ENCODE data around the gene TTC23.

The TTC23 gene

DNA sequence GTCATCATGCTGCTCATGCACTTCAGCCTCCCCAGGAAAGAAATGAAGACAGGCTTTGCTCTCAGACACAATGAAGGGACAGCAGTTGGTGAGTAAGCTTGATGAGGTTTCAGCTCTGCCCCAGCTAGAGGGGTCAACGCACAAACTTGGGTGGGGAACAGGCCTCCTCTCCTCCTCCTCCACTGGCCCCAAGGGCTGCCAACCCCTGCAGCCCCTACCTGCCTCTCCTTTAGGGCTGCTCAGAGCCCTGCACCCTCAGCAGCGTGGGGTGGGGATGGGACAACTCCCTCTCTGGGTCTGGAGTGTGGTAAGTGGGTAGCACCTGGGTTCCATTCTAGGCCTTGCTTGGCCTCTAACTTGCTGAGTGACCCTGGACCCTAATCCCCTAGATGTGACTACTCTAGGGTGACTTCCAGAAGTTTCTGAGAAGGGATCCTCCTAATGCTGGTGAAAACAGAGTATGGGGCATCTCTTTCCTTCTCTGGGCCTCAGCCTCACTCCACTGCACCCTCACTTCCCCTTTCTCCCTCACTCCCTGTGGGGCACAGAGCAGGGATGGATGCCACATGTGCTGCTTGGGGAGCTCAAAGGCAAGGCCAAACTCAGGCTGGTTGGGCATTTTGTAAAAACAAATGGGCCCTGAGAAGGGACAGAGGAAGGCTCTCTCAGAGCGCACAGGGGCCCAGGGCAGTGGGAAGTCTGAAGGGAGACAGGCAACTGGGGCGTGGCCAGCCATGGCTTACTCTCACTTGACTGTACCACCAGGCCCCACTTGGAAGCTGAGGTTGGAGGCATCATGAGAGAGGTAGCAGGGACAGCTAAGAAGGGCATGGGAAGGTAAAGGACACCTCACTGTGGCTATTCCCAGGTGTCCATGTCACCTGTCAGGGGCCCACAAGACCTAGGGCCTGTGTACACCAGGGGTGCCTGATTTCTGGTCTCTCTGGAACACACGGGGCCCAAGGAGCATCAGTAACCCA is 80.5 kb downstream of the TTC23 start:
- no peaks in the 10 kb centered on the region for H3K36me3 Mint-ChIP-seq (ENCODE audit: low read depth)
- H3K4me1 Mint-ChIP-seq (ENCODE audit: low read depth) = peaks cover 3% of the 10 kb centered on the region
- no peaks in the 10 kb centered on the region for H3K27me3 Mint-ChIP-seq
- H3K4me3 Mint-ChIP-seq = no peak overlapping the region
- H3K9me3 Mint-ChIP-seq = no peaks in the 10 kb centered on the region
- no peak overlapping the region for H3K27ac Mint-ChIP-seq

GRCh38 chr15:99167640-99168039 is 81.7 kb downstream of the TTC23 start:
- Mint-ChIP-seq H3K9me3 (no peaks in the 10 kb centered on the region), H3K27me3 (no peaks in the 10 kb centered on the region), H3K27ac (no peak overlapping the region), H3K4me1 (ENCODE audit: low read depth) (peaks cover 14% of the 10 kb centered on the region), H3K4me3 (no peak overlapping the region), H3K36me3 (ENCODE audit: low read depth) (no peaks in the 10 kb centered on the region)

DNA sequence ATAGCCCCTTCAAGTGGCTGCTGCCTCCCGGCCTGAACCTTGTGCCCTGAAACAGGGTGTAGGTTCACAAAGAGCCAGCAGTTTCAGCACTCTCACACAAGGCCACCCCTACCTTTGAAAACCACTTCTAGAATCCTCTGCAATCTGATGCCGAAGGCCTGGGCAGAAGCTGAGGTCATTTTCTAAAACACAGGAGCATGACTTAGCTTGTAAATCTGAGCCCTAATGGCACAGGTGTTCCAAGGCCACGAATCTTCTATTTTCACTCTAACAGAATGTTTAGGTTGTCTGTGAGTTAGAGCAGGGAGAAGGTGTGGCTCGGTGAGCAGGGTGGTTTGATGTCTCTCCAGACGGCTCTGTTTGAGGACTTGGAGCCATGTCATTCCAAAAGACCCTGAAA is 82.2 kb downstream of the TTC23 start:
- H3K27ac Mint-ChIP-seq = no peak overlapping the region
- H3K4me1 Mint-ChIP-seq (ENCODE audit: low read depth) = peaks cover 14% of the 10 kb centered on the region
- no peaks in the 10 kb centered on the region for H3K36me3 Mint-ChIP-seq (ENCODE audit: low read depth)
- no peaks in the 10 kb centered on the region for H3K9me3 Mint-ChIP-seq
- no peak overlapping the region for H3K4me3 Mint-ChIP-seq
- no peaks in the 10 kb centered on the region for H3K27me3 Mint-ChIP-seq

DNA sequence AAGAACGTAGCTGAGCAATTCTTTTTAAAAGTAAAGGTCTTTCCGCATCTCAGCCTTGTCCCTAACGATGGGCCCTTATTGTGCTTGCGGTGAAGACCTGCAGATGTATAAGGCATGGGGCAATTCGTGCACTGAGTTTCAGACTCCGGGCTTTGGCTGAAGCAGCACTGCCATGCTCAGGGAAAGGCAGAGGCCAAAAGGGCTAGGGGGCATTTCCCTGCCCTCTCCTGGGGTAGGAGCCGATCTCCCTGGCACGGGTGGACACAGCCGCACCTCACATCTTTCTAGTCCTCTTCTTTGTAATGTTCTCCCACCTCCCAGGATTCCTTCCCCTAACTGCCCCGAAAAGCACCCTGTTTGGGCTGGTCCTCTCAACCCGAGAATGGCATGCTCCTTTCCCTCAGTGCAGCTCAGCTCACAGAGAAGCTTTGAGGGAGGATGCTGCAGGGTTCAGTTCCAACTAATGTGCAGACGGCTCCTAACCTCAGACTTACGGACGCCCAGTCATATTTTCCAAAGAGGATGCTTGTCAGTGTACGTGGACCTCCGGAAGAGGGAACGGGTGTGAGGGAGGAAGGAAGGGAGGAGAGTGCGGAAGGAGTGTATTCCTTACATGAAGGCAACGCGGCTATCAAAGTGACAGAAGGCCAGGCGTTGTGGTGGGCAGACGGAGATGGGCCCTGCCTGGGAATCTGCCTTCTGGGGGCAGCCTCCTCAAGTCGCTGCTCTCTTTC is 83.3 kb downstream of the TTC23 start:
- Mint-ChIP-seq H3K36me3 (ENCODE audit: low read depth) (no peaks in the 10 kb centered on the region), H3K4me3 (no peak overlapping the region), H3K27me3 (no peaks in the 10 kb centered on the region), H3K4me1 (ENCODE audit: low read depth) (peaks cover 14% of the 10 kb centered on the region), H3K27ac (no peak overlapping the region), H3K9me3 (no peaks in the 10 kb centered on the region)

DNA sequence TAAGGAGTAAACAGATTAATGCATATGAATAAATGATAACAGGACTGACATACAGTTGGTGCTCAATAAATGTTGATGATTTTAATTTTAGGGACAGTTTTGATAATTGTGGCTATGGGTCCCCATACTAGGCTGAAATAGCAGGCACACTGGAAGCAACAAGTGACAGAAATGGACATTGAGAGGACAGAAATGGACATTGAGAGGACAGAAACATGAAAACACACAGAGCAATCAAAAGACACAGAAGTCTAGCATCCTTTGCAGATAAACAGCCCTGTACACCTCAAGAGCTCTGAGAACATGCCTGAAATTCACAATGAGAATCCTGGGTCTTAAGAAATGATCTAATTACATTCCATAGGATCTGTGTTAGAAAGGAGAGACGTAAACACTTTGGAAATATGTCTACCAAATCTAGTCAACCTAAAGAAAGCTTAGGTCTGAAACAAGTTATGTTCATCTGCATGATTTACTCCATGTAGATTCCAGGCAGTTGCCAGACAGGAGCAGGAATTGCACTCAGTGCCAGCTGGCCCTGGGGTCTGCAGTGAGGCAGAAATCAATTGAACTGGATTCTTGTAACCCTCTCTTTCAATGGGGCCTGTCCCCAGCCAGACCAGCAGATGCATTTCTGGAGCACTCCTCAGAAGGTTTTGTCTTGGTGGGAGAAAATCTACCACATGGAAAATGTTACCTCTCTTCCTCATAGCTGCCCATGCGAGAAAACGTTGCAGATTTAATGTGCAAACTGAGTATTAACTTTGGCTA is 84.2 kb downstream of the TTC23 start:
- Mint-ChIP-seq H3K4me1 (ENCODE audit: low read depth) (peaks cover 14% of the 10 kb centered on the region), H3K4me3 (no peak overlapping the region), H3K27me3 (no peaks in the 10 kb centered on the region), H3K36me3 (ENCODE audit: low read depth) (no peaks in the 10 kb centered on the region), H3K9me3 (no peaks in the 10 kb centered on the region), H3K27ac (peak overlapping the region; percentile 22)

DNA sequence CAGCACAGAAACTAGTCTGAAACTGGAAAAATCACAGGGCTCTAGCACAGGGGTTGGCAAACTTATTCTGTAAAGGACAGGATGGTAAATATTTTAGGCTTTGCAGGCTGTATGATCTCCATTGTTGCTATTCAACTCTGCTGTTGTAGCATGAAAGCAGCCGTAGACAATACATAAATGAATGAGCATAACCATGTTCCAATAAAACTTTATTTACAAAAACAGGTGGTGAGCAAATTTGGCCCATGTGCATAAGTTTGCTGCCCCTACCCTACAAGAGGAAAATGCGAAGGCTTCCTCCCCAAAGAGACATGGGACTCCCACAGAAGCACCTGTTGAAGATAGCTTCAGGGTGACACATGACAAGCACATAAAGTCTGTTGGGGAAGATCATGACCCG is 85.3 kb downstream of the TTC23 start:
- Mint-ChIP-seq H3K4me1 (ENCODE audit: low read depth) (peaks cover 14% of the 10 kb centered on the region), H3K4me3 (no peak overlapping the region), H3K27me3 (no peaks in the 10 kb centered on the region), H3K27ac (no peak overlapping the region), H3K36me3 (ENCODE audit: low read depth) (no peaks in the 10 kb centered on the region), H3K9me3 (no peaks in the 10 kb centered on the region)

- no peak overlapping the region for H3K4me3 Mint-ChIP-seq
These were observed 85.9 kb downstream of the TTC23 start for GRCh38 chr15:99163271-99164062.

DNA sequence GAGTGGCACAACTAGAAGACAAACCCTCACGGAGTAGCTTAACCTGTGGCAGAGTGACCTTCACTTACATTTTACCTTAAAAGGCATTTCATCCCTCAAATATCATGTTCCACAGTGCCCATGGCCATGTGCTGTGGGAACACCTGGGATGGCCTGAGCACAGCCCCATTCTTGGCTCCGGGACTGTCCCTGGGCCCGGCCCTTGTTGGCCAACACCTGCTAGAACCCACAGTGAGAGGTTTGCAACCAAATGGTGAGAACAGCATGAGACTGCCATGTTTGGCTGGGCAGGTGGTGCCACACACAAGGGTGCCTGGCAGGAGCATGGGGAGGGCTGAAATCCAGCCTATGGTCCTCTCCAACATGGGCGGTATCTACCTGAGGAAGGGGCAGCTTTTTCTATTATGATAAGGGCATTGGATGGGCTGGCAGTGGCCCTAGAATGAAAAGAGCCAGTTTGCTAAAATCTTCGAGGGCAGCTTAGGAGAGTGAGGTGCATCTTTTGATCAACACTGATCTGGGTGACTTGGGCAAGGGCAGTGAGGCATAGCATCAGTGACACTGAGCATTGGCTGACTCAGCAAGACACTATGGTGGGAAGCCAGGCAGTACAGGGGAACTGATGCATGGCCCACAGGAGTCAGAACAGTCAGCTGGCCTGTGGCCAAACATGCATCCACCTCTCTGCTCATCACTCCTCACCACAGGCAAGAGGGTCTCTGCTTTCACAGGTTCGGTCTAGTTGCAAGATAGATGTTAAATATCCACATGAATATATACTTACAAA is 90.6 kb downstream of the TTC23 start:
- H3K9me3 Mint-ChIP-seq = no peaks in the 10 kb centered on the region
- no peaks in the 10 kb centered on the region for H3K27me3 Mint-ChIP-seq
- H3K4me1 Mint-ChIP-seq (ENCODE audit: low read depth) = peaks cover 11% of the 10 kb centered on the region
- no peak overlapping the region for H3K27ac Mint-ChIP-seq
- no peaks in the 10 kb centered on the region for H3K36me3 Mint-ChIP-seq (ENCODE audit: low read depth)
- no peak overlapping the region for H3K4me3 Mint-ChIP-seq

More at GRCh38 chr15:99163271-99164062, 85.9 kb downstream of the TTC23 start:
- H3K9me3 Mint-ChIP-seq = no peaks in the 10 kb centered on the region
- no peaks in the 10 kb centered on the region for H3K27me3 Mint-ChIP-seq
- H3K36me3 Mint-ChIP-seq (ENCODE audit: low read depth) = no peaks in the 10 kb centered on the region
- no peak overlapping the region for H3K27ac Mint-ChIP-seq
- peaks cover 14% of the 10 kb centered on the region for H3K4me1 Mint-ChIP-seq (ENCODE audit: low read depth)

DNA sequence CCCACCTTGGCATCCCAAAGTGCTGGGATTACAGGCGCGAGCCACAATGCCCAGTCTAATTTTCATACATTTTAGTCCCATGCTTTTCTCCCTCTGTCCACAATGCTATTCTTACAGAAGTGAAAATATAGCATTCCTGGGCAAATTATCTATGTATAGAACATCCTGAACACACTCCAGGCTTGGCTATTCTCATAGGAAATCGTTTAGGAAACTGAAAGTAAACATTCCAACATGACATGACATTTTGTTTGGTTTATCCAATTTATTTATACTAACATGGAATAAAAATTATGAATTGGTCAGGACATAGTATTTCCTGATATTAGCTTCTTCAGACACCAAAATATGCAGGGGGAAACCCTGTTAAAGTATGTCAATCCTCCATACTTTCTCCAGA is 91.9 kb downstream of the TTC23 start:
- Mint-ChIP-seq H3K27me3 (no peaks in the 10 kb centered on the region), H3K36me3 (ENCODE audit: low read depth) (no peaks in the 10 kb centered on the region), H3K27ac (no peak overlapping the region), H3K4me3 (no peak overlapping the region), H3K9me3 (no peaks in the 10 kb centered on the region), H3K4me1 (ENCODE audit: low read depth) (no peaks in the 10 kb centered on the region)

- Mint-ChIP-seq H3K27me3 (no peaks in the 10 kb centered on the region), H3K4me3 (no peak overlapping the region), H3K27ac (no peak overlapping the region), H3K4me1 (ENCODE audit: low read depth) (no peaks in the 10 kb centered on the region), H3K9me3 (no peaks in the 10 kb centered on the region), H3K36me3 (ENCODE audit: low read depth) (no peaks in the 10 kb centered on the region)
These were observed 93.4 kb downstream of the TTC23 start for GRCh38 chr15:99155961-99156443.

GRCh38 chr15:99154271-99154670 is 95.1 kb downstream of the TTC23 start:
- Mint-ChIP-seq H3K9me3 (no peaks in the 10 kb centered on the region), H3K4me3 (no peak overlapping the region), H3K27ac (no peak overlapping the region), H3K27me3 (no peaks in the 10 kb centered on the region), H3K4me1 (ENCODE audit: low read depth) (no peaks in the 10 kb centered on the region), H3K36me3 (ENCODE audit: low read depth) (no peaks in the 10 kb centered on the region)

DNA sequence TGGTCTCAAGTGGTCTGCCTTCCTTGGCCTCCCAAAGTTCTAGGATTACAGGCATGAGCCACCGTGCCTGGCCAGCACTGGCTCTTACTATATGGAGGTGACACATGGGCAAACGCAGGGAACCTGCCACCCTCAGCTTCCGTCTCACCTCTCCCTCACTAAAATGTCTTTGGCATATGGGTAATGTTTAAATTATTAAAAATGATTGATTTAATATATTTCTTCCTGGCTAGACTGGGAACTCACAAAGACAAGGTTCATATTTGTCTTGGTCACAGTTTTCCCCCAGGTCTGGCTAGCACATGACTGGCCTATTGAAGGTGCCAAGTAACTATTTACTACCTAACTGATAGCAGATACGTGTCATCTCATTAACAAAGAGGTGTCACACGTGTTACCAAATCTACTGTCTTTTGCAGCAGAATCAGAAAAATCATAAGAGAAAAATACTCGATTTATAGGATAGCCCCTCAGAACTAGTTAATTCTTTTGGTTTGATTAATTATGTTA is 96.3 kb downstream of the TTC23 start:
- H3K36me3 Mint-ChIP-seq (ENCODE audit: low read depth) = no peaks in the 10 kb centered on the region
- no peaks in the 10 kb centered on the region for H3K4me1 Mint-ChIP-seq (ENCODE audit: low read depth)
- no peaks in the 10 kb centered on the region for H3K27me3 Mint-ChIP-seq
- H3K4me3 Mint-ChIP-seq = no peak overlapping the region
- no peaks in the 10 kb centered on the region for H3K9me3 Mint-ChIP-seq
- H3K27ac Mint-ChIP-seq = no peak overlapping the region

DNA sequence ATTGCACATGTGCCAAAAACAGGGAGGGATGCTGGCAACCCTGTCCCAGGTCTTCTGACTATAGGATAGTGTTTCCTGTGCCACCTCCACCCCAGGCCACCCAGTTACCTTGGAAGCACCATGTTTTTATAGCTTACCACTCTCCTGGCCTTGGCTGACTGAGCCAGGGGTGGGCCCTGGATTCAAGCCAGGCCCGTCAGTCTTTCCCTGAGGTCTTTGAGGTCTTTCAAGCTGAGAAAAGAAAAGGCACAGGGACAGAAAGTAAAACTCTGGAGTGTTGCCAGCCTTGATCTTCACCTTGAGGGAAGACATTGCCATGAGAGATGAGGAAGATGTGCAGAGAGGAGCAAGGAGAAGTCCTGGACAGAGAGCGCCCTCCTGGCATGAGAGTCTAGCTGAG is 98.2 kb downstream of the TTC23 start:
- no peaks in the 10 kb centered on the region for H3K36me3 Mint-ChIP-seq (ENCODE audit: low read depth)
- no peak overlapping the region for H3K4me3 Mint-ChIP-seq
- H3K27ac Mint-ChIP-seq = no peak overlapping the region
- H3K27me3 Mint-ChIP-seq = no peaks in the 10 kb centered on the region
- H3K9me3 Mint-ChIP-seq = no peaks in the 10 kb centered on the region
- no peaks in the 10 kb centered on the region for H3K4me1 Mint-ChIP-seq (ENCODE audit: low read depth)
